Stimulated activated CD8-positive, alpha-beta memory T cell treated with anti-CD3 and anti-CD28 coated beads, Interleukin-7, amount 100 ng/mL, for 4 hours (primary cell): ENCODE data around the gene PGP.

Source experiments
- DNase-seq, 2 donors: peaks; one replicate each; pipeline ENCODE4 v3.0.0-alpha.2; 2020; ENCODE audit warnings: low read depth in 2 of 2

Gene PGP

DNA sequence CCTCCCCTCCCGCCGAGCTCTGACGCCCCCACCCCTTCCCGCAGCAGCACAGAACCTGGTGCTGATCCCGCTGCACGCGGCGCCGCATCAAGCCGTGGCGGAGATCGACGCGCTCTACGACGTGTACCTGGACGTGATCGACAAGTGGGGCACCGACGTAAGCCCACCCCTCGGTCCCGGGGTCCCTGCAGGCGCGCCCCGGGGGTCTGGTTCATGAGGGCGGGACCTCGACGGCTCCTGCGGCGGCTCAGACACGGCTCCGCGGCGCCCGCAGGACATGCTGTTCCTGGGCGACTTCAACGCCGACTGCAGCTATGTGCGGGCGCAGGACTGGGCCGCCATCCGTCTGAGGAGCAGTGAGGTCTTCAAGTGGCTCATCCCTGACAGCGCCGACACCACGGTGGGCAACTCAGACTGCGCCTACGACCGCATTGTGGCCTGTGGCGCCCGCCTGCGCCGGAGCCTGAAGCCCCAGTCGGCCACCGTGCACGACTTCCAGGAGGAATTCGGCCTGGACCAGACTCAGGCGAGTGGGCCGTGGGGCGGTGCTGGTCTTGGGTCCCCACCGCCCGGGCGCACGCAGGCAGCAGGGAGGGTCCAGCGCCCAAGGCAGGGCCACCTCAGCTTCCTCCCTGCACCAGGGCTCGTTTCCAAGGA is 23.0 kb upstream of the PGP start:
- no peak for DNase-seq

DNA sequence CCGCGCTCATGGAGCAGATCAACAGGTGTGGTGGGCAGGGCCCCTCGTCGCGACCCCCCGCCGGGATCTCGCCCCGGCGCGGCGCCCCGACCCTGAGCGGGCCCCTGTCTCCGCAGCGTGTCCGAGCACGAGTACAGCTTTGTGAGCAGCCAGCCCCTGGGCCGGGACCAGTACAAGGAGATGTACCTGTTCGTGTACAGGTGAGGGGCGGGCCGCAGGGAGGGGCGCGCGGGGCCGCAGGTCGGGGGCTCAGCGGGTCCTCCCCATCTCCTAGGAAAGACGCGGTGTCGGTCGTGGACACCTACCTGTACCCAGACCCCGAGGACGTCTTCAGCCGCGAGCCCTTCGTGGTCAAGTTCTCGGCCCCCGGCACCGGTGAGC is 22.5 kb upstream of the PGP start:
- DNase-seq, result no peak

DNA sequence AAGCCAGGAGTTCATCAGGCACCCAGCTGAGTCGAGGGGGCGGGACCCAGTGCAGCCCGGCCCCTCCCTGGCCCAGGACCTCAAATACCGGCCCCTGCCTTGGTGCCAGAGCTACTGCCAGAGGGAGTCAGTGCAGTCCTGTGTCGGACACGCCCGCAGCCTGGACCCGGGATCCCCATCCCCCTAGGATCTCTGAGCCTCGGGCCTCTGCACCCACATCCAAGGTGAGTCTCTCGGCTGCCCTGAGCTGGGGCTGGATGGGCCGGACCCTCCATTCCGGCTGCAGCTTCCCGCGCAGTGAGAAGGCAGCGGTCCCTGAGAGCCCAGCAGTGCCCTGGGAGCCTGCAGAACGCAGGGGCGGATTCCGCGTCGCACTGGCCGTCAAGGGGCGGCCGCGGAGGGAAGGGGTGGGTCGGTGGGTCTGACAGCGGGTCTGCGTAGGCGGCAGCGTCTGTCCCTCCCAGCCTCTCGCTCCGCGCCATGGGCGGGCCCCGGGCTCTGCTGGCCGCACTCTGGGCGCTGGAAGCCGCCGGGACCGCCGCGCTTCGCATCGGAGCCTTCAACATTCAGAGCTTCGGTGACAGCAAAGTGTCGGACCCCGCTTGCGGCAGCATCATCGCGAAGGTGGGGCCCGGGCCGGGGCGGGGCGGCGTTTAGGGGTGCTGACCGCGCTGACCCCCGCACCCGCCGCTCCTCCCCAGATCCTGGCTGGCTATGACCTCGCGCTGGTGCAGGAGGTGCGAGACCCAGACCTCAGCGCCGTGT is 21.9 kb upstream of the PGP start, which contains the start of gene DNASE1L2:
Gene DNASE1L2 (plus strand): TSS at position 108 of the 765 bp plus-strand sequence. CDS start 373 bp downstream, at position 481.
- no peak for DNase-seq

DNA sequence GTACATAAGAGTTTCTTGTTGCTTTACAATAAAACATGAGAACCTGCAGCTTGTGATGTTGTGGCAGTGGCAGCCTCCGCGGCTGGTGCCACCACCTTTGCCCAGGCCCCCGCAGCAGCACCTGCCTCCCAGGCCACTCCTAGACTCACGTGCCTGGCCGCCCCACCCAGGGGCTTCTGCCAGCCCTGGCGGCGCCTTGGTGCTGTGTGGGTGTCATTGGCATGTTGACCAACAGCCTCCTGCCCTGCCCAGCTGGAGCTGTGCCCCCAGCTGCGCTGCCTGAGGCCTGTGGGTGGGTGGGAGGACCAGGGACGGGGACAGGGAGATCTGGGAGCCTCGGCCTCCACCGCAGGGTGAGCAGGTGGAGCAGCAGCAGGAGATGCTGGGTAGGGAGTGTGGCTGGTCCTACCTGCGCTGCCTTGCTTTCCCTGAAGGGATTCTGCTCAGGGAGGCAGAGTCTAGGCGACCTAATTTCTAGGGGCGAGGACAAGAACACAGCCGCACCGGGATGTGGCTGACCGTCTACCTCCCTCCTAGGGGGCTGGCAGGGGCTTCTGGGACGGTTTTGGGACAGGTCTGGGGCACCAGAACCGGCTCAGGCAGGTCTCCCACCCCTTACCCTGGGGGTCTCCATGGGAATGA is 21.2 kb upstream of the PGP start:
- DNase-seq, result no peak

DNA sequence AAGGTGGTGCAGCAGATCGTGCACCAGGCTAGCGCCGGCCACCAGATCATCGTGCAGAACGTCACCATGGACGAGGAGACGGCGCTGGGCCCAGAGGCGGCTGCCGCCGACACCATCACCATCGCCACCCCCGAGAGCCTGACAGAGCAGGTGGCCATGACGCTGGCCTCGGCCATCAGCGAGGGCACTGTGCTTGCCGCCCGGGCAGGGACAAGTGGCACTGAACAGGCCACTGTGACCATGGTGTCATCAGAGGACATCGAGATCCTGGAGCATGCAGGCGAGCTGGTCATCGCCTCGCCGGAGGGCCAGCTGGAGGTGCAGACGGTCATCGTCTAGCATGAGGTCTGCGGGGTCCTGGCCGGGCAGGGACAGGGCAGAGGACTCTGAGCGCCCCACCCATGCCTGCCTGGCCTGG is 20.6 kb upstream of the PGP start:
- no peak for DNase-seq

DNA sequence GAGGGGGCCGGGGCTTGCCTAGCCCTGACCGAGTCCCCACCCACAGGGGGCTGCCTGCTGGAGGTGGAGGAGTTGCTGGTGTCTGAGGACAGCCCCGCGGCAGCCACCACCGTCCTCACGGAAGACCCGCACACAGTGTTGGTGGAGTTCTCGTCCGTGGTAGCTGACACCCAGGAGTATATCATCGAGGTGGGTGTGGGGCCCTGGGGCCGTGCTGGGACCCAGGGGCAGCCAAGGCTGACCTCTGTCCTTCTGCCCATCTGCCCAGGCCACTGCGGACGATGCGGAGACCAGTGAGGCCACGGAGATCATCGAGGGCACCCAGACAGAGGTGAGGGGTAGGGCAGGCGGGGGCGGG is 20.2 kb upstream of the PGP start:
- no peak for DNase-seq

DNA sequence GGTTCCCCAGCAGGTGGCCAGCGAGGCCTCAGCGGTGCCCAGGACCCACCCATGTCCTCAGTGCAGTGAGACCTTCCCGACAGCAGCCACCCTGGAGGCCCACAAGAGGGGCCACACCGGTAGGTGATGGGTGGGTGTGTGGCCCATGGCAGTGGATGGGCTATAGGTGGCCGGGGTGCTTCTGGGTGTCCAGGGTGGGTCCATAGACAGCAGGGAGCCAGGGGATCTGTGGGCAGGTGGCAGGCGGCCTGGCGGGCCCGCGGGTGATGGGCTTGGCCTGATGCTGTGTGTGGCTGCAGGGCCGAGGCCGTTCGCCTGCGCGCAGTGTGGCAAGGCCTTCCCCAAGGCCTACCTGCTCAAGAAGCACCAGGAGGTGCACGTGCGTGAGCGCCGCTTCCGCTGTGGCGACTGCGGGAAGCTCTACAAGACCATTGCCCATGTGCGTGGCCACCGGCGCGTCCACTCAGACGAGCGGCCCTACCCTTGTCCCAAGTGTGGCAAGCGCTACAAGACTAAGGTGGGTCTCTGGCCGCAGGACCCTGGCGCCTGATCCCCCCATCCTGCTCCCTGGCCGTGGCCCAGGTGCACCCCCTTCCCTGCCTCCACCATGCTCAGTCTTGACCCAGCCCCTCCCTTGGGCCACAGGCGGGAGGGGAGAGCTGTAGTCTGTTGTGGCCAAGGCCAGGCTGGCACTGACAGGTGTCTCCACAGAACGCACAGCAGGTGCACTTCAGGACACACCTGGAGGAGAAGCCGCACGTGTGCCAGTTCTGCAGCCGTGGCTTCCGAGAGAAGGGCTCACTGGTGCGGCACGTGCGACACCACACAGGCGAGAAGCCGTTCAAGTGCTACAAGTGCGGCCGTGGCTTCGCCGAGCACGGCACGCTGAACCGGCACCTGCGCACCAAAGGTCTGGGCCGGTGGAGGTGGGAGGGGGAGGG is 19.5 kb upstream of the PGP start:
- DNase-seq, result no peak

DNA sequence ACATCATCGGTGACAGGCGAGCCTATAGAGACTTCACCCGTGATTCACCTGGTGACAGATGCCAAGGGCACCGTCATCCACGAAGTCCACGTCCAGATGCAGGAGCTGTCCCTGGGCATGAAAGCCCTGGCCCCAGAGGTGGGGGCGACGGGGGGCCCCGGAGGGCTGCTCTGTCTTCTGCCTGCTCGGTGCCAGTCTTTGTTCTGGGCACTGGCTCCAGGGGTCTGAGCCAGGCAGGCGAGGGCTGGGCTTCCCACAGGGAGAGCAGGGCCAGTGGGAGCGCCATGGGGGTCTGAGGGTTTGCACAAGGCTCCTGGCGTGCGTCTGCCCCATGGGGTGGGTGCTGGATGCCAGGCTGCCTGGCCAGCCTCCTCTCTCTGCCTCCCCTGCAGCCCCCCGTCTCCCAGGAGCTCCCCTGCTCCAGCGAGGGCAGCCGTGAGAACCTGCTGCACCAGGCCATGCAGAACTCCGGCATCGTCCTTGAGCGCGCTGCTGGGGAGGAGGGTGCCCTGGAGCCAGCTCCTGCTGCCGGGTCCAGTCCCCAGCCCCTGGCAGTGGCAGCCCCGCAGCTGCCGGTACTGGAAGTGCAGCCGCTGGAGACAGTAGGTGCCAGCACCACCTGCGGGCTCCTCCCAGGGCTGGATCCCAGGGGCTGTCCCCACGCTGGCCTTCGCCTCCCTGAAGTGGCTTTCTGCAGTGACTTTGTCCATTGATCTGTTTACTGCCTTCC is 18.6 kb upstream of the PGP start:
- no peak for DNase-seq

DNA sequence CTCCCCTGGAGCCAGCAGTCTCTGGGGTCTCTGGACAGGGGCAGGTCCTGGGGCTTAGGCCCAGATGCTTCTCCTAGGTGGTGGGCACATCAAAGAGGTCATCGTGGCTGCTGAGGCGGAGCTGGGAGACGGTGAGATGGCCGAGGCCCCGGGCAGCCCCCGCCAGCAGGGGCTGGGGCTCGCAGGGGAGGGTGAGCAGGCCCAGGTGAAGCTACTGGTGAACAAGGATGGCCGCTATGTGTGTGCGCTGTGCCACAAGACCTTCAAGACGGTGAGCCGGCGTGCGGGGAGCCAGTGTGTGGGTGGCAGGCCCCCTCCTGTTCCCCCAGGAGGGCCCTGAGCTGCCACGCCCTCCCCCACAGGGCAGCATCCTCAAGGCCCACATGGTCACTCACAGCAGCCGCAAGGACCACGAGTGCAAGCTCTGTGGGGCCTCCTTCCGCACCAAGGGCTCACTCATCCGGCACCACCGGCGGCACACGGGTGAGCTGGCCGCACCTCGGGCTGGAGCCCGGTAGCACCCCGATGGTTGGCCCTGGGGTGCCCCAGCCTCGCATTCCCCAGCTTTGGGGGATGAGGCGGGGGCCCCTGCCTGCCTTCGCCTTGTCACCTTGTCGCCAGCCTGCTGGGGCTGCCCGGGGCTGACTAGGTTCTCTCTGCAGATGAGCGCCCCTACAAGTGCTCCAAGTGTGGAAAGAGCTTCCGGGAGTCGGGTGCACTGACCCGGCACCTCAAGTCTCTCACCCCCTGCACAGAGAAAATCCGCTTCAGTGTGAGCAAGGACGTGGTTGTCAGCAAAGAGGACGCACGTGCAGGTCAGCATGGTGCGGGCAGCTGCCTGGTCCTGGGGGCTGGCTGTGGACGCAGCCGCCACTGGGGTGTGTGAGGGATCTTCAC is 17.7 kb upstream of the PGP start:
- DNase-seq, result no peak

DNA sequence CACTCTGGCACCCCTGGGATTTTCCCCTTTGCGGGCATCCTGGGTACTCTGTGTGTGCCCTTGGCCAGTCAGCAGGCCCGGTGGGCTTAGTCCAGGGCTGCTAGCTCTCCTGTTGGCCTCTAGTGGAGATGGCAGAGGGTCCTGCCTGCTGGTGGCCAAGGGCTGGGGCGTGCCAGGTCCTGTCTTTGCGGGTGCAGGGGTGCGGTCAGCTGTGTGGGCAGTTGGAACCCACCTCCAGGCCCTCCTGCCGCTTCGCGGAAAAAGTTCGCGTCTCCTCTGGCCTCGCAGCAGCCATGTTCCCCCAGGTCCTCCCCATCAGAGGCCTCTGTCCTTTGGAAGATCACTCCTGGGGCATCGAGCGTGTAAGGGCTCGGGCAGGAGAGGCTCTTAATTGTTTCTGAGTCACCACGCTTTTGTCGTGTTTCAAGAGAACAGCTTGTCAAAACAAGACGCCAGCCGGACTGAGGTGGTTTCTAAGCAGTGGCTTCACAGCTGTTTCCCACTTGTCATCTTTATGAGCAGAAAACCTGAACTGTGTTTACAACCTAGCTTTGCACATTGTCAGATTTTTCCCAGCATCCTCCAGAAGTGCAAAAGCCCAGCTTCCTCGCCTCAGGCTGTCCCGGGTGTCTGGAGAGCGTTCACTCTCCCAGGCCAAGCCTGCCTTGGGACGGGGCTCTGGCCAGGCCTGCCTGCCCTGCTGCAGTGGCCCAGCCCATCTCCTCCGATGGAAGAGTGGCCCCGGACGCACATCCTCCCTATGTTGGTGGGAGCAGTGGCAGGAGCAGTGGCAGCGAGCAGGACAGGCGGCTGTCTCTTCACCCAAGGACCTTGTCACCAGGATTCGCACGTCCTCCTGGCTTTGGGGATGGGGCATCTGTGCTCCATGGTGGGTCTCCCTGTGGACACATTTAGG is 16.6 kb upstream of the PGP start:
- no peak for DNase-seq

DNA sequence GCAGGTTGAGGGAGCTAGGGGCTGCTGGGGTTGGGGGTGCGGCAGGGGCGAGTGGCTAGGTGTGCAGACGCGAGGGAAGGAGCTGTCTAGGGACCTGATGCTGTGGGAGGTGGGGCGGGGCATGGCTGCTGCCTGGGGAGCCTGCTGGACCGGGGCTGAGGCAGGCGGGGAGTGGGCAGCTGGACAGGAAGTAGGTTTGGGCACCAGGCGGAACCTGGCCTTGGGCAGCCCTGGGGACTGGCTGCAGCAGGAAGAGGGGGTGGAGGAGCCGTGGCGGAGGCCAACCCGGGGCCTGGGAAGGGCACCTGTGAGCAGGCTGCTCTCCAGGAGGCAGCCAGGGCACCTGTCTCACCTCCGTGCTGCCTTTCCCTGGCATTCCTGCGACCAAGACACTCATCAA is 15.7 kb upstream of the PGP start:
- DNase-seq, result no peak

DNA sequence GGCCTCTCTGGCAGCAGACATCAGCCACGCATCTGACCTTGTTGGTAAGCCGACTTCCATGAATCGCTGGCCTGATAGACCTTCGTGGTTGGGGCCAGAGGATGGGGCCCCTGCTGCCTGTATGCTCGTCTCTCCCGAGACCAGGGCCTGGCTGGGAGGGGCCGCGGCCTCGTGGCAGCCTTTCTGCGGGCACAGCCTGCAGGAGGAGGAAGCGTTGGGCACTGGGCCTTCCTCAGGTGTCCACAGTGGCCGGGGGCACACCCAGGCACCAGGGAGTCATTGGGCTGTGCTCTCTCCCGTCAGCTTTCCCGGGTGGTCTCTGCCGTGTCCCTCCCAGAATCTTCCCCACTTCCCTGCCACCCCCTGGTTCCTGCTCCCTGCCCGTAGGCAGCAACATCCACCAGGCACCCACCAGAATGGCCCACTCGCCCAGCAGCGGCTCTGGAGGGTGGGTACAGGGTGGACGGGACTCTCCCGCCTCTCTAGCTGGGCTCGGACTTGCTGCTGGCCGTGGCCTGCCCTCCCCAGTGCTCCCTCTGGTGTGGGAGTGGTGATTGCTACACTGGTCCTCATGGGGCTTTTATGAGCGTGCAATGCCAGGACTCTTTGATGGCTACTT is 15.1 kb upstream of the PGP start:
- no peak for DNase-seq

DNA sequence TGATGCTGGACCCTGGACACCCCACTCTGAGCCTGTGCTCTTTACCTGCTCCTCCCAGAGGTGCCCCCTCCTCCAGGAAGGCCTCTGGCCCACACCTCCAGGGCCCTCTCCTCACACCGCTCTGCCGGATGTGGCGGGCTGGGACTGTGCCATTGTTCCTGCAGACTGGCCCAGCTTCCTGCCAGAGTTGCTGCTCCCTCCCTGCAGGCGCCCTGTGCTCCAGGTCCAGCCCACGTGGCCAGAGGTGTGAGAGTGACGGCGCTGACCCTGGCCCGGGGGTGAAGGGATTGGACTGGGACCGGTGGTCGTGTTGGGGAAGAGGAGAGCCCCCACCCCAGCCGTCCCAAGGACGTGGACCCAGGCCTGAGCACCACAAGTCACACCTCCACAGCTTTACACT is 14.5 kb upstream of the PGP start:
- DNase-seq, result no peak

DNA sequence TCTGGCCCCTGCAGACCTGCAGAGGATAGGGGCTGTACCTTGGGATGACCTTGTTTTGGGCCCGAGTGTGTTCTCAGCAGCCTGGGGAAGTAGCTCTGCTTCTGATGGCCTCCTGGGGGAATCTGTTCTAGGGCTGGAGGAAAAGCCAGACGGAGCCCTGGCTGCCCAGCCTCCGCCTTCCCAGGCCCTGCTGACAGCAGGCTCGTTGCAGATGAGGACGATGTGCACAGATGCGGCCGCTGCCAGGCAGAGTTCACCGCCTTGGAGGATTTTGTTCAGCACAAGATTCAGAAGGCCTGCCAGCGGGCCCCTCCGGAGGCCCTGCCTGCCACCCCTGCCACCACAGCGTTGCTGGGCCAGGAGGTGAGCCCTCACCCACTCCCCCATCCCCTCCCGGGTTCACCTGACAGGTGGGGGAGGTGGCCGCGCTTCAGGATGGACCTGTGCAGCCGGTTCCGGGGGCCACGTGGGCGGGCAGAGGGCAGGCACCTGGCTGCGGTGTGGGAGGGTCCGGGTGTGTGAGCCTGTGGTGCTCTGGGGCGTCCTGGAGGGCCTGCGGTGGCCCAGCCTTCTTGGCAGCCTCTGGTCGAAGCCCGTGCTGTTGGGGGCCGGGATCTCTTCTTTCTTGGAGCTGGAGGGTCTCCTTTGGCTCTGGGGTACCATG is 13.7 kb upstream of the PGP start:
- DNase-seq, result no peak

DNA sequence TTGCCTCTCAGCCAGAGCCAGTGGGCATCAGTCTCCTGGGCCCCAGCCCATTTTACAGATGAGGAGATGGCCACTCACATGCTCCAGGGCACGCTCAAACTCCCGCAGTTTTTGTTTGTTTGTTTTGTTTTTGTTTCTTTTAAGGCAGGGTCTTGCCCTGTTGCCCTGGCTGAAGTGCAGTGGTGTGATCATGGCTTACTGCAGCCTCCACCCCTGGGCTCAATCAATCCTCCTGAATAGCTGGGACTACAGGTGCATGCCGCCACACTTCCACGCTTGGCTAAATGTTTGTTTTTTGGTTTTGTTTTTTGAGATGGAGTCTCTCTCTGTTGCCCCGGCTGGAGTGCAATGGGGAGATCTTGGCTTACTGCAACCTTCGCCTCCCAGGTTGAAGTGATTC is 12.3 kb upstream of the PGP start:
- DNase-seq, result no peak

DNA sequence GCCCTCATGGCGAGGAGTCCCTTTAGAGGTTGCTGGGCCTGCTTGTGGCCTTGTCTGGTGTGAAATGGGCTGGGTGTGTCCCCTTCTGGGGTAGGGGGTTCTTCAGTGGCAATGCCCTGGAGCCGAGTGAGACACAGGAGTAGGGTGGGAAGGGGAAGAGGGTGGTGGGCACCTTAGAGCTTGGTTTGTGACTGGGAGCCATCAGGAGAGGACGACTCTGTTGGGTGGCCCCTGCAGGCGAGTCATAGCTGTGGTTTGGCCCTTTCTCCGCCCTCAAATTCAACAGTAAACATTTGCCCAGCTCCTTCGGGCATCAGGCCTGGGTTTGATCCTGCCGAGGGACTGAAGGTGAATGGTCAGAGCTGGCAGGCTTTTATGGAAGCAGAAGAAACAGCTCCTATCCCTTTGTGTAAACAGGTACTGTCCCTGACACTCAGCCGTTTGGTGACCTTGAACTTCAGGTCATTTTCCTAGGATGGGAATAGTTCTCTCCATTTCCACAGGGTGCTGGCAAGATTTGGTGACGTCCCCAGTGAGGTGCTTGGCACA is 11.7 kb upstream of the PGP start:
- DNase-seq, result no peak

DNA sequence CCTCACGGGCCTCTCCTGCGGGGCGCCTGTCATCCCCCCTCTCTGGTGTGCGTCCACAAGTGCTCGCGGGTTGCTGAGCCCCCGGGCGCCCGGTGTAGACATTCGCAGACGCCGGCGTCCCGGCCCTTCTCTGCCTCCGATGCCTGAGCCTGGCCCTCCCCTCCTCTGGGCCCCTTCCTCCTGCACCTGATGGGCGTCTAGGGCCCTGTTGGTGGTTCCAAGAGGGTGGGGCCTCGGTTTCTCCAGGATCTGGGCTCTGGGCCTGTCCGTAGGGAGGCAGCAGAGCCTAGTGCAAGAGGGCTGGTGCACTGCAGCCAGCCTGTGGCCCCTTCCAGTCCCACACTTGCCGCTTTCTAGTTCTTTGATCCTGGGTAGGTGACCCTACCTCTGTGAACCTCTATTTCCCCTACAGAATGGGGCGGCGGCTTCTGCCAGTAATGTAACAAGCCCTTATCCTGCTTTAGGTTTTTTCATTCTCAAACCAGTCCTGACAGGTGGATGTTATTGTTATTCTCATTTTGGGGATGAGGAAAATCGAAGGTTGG is 9.4 kb upstream of the PGP start:
- DNase-seq, result no peak
